Endothelial cell (in vitro differentiated cells): ENCODE measurements around the gene SBF2. TPM values are rescaled to one million over a fixed set of nuclear protein-coding genes. Genes with fewer than 3 reads are reported as not detected.

Source experiments
- DNase-seq: peaks from one replicate; pipeline ENCODE4 v3.0.0; 2021; ENCODE audit warnings: low spot score
- H3K27ac Mint-ChIP-seq: one replicate; pipeline ENCODE4 v1.8.0; 2021; ENCODE audit warnings: mixed read lengths, inconsistent platforms; ENCODE audit not compliant: unreplicated experiment
- H3K27me3 Mint-ChIP-seq: one replicate; pipeline ENCODE4 v1.8.0; 2021; ENCODE audit warnings: mild to moderate bottlenecking, moderate library complexity, mixed read lengths, inconsistent platforms; ENCODE audit not compliant: unreplicated experiment
- H3K36me3 Mint-ChIP-seq: one replicate; pipeline ENCODE4 v1.8.0; 2021; ENCODE audit warnings: mild to moderate bottlenecking, low read depth, mixed read lengths, inconsistent platforms; ENCODE audit not compliant: unreplicated experiment
- H3K4me1 Mint-ChIP-seq: one replicate; pipeline ENCODE4 v1.8.0; 2021; ENCODE audit warnings: mild to moderate bottlenecking, mixed read lengths, inconsistent platforms; ENCODE audit not compliant: unreplicated experiment
- H3K4me3 Mint-ChIP-seq: one replicate; pipeline ENCODE4 v1.8.0; 2021; ENCODE audit warnings: mild to moderate bottlenecking, mixed read lengths, inconsistent platforms; ENCODE audit not compliant: unreplicated experiment
- H3K9me3 Mint-ChIP-seq: one replicate; pipeline ENCODE4 v1.8.0; 2021; ENCODE audit warnings: mixed read lengths, inconsistent platforms; ENCODE audit not compliant: unreplicated experiment
- total RNA-seq: library from RNA; stranded (reverse); fragmentation: NEBNext Ultra II Directional; extraction: Animal tissue kit (Norgen Biotek cat#: 25700); gene quantifications from one replicate; pipeline ENCODE4 v1.2.1, GENCODE V29; 2021; ENCODE audit not compliant: unreplicated experiment
- TF ChIP-seq, protein P1 (sequence below): fragments of 200-600 bp; sonication (generic); IDR thresholded peaks from one replicate; pipeline ENCODE4 v1.5.0; 2021; ENCODE audit warnings: antibody characterized with exemption; ENCODE audit not compliant: unreplicated experiment

SBF2 gene
- total RNA-seq, 1 donor from 2014 or later: 40.8 TPM

DNA sequence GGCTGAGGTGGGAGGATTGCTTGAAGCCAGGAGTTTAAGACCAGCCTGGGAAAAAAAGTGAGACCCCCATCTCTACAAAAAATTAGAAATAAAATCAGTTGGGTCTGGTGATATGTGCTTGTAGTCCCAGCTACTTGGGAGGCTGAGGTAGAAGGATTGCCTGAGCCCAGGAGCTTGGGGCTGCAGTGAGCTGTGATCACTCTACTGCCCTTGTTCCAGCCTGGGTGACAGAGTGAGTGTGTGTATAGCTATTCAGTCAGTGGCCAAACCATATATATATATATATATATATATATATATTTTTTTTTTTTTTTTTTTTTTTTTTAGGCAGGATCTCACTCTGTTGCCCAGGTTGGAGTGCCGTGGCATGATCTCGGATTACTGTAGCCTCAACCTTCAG lies 35.3 kb upstream of the SBF2 start:
- Mint-ChIP-seq H3K27ac (no peak overlapping the region), H3K4me3 (no peak overlapping the region), H3K9me3 (no peaks in the 10 kb centered on the region), H3K36me3 (no peaks in the 10 kb centered on the region), H3K4me1 (peaks cover 15% of the 10 kb centered on the region), H3K27me3 (no peaks in the 10 kb centered on the region)
- DNase-seq: no peak
- TF ChIP-seq, protein P1, sequence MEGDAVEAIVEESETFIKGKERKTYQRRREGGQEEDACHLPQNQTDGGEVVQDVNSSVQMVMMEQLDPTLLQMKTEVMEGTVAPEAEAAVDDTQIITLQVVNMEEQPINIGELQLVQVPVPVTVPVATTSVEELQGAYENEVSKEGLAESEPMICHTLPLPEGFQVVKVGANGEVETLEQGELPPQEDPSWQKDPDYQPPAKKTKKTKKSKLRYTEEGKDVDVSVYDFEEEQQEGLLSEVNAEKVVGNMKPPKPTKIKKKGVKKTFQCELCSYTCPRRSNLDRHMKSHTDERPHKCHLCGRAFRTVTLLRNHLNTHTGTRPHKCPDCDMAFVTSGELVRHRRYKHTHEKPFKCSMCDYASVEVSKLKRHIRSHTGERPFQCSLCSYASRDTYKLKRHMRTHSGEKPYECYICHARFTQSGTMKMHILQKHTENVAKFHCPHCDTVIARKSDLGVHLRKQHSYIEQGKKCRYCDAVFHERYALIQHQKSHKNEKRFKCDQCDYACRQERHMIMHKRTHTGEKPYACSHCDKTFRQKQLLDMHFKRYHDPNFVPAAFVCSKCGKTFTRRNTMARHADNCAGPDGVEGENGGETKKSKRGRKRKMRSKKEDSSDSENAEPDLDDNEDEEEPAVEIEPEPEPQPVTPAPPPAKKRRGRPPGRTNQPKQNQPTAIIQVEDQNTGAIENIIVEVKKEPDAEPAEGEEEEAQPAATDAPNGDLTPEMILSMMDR: no peak

DNA sequence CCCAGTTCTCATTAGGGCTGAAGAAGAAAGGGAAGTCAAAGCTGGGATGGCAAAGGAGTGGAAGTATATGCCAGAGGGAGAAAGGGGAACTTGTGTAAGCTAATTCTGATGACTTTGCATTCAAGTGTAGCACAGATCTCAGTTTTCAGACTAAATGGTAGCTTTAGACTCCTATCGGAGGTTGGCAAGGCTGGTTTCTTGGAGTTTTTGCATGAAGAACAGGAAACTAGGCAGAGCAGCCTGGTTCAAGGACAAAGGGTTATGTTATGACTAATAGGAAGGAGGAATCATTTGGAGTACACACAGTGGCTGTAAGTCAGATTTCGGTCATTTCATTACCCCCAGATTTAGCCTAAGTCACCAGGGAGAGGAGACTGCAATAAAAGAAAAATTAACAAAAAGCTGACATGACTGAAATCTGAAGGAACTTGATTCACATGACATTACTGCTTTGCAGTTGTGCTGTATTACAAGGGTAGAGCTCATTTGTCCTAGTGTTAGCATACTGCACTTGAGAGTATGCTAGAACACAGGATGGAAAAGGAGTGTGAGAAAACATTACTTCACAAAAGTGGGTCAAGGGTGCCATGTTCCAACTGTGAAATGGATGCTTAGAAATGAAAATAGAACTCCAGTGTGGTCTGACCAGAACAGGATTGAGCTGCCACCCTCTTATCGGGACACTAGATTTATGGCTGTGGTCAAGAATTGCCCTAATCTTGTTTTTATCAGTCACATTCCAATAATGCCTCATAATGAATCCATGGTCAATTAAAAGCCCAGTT lies 34.5 kb upstream of the SBF2 start:
- H3K27ac Mint-ChIP-seq: no peak overlapping the region
- H3K9me3 Mint-ChIP-seq: no peaks in the 10 kb centered on the region
- H3K4me3 Mint-ChIP-seq: no peak overlapping the region
- TF ChIP-seq, protein P1: no peak
- H3K4me1 Mint-ChIP-seq: peaks cover 16% of the 10 kb centered on the region
- H3K27me3 Mint-ChIP-seq: no peaks in the 10 kb centered on the region
- no peak for DNase-seq
- H3K36me3 Mint-ChIP-seq: no peaks in the 10 kb centered on the region

DNA sequence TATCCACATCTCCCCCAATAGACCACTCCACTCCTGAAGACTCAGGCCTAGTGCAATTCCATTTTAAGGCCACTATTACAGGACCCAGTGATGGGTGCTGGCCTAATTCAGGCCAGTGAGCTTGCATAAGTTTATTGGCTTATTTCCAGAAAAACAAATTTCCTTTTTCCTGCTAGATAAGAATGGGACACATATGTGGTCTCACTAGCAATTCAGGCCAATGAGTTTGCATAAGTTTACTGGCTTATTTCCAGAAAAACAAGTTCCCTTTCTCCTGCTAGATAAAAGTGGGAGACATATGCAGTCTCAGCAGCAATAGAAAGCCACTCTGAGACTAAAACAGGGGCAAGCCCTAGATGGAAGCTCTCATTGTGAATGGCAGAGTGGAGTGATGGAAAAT lies 33.2 kb upstream of the SBF2 start:
- Mint-ChIP-seq H3K4me1 (peaks cover 29% of the 10 kb centered on the region), H3K27me3 (no peaks in the 10 kb centered on the region), H3K9me3 (no peaks in the 10 kb centered on the region), H3K36me3 (no peaks in the 10 kb centered on the region), H3K27ac (no peak overlapping the region), H3K4me3 (no peak overlapping the region)
- DNase-seq: no peak
- TF ChIP-seq, protein P1: no peak

DNA sequence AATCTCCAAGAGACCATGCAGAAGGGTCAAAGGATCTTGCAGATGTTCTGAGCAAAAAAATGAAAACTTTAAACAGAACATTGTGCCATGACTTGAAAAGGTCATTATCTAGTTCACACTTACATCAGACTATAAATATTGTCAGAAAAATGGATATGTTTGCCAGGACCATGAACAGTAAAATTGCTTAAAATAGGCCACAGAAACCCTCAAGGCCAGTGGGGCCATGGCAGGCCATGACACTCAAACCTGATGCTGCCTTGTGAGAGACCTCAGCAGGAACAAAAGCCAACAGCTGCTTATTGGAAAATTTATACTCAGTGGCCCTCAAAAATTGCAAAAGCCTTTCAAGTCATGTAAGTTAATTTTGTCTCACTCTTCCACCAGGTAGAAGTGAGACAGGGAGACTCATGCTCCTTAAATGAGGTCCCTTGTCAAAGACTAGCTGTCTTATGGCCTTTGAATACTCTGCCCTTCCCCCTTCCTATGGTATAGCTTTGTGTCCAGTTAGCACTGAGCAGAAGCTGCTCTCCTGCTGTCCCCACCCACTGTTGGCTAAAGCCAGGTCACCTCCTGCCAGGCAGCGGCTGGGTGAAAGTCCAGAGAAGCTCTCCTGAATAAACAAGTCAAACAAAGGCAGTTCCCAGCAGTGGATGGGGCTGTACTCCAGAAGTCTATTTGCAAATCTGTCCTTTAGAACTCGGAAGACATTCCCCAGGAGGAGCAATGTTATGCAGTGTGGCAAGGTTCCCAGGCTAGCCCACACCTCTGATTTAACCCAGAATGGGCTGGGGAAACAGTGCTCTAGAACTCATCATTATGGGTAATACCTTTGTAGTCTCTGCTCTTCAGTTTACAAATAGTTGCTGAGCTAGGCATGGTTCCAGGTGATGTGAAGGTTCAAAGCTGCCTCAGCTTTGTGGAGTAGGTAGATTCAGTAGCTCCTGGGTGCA lies 32.3 kb upstream of the SBF2 start:
- Mint-ChIP-seq H3K27ac (no peak overlapping the region), H3K36me3 (no peaks in the 10 kb centered on the region), H3K9me3 (no peaks in the 10 kb centered on the region), H3K4me3 (no peak overlapping the region), H3K4me1 (peaks cover 29% of the 10 kb centered on the region), H3K27me3 (no peaks in the 10 kb centered on the region)
- TF ChIP-seq, protein P1: no peak
- no peak for DNase-seq
